GM12872 (cell line): ENCODE data around the gene BDKRB1.

Experiments
- CTCF ChIP-seq: IDR thresholded peaks from 3 replicates; pipeline ENCODE4 v1.5.1; 2011; ENCODE audit warnings: low read depth, mild to moderate bottlenecking, low read length, moderate library complexity; ENCODE audit not compliant: insufficient read depth

The BDKRB1 gene

GRCh38 chr14:96261053-96261452 lies 5.0 kb downstream of the BDKRB1 start:
- TF ChIP-seq CTCF, result no peak

- TF ChIP-seq CTCF, result 0 out of 3 replicates have a peak, but pooled peaks have one; percentile 7
Observed at GRCh38 chr14:96261772-96262655, 6.0 kb downstream of the BDKRB1 start.

DNA sequence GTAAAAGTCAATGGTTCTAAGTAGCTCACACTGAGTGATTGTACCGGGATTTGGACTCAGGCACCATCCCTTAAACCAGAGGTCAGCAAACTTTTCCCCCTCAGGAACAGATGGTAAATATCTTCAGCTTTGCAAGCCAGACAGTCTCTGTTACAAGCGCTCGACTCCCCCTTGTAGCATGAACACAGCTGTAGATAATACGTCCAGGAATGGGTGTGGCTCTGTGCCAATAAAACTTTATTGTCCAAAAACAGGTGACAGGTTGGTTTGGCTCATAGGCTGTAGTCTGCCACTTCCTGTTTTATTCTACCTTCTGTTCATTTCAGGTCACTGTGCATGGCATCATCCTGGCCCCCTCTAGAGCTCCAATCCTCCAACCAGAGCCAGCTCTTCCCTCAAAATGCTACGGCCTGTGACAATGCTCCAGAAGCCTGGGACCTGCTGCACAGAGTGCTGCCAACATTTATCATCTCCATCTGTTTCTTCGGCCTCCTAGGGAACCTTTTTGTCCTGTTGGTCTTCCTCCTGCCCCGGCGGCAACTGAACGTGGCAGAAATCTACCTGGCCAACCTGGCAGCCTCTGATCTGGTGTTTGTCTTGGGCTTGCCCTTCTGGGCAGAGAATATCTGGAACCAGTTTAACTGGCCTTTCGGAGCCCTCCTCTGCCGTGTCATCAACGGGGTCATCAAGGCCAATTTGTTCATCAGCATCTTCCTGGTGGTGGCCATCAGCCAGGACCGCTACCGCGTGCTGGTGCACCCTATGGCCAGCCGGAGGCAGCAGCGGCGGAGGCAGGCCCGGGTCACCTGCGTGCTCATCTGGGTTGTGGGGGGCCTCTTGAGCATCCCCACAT lies 7.6 kb downstream of the BDKRB1 start:
- no peak for TF ChIP-seq CTCF

DNA sequence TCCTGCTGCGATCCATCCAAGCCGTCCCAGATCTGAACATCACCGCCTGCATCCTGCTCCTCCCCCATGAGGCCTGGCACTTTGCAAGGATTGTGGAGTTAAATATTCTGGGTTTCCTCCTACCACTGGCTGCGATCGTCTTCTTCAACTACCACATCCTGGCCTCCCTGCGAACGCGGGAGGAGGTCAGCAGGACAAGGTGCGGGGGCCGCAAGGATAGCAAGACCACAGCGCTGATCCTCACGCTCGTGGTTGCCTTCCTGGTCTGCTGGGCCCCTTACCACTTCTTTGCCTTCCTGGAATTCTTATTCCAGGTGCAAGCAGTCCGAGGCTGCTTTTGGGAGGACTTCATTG lies 8.2 kb downstream of the BDKRB1 start:
- TF ChIP-seq CTCF, result no peak

DNA sequence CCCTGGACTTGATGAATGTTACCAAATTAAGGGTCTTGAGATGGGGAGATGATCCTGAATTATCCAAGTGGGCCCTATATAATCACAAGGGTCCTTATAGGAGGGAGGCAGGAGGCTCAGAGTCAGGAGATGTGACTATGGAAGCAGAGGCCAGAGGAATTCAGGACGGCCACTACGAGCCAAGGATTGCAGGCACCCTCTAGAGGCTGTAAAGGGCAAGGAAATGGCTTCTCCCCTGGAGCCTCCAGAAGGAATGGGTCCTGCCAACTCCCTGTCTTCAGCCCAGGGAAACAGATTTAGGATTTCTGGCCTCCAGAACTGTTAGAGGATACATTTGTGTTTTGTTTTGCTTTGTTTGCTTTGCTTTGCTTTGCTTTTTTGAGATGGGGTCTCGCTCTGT lies 8.8 kb downstream of the BDKRB1 start:
- peak; percentile 20; the same call in 1 of the 3 replicates for TF ChIP-seq CTCF

DNA sequence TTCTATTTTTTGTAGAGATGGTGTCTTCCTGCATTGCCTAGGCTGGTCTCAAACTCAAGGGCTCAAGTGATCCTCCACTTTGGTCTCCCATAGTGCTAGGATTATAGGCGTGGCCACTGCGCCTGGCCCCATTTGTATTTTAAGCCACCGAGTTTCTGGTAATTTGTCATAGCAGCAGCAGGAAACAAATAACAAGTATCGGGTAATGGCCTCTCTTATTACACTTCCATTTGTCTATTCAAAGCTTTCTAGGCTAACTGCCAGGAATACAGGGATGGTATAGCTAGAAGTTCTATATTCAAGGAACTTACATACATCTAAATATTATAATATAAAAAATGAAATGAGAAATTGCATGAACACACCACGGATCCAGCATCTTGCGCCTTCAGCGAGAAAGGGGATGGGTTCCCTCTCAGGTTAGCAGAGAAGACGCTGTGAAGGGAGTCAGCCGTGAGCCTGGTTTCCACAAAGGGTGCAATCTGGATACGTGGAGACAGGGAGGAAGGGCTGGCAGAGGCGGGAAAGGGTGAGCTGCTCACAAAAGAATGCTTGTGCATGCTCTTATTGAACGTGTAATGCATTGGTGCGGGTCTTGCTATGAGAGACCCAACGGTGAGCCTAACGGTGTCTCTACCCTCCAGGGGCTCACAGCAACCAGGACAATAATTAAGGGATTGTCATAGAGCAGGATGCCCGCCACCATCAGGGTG lies 9.5 kb downstream of the BDKRB1 start:
- TF ChIP-seq CTCF, result no peak

GRCh38 chr14:96267336-96267735 lies 11.3 kb downstream of the BDKRB1 start:
- TF ChIP-seq CTCF, result no peak
